A172 (cell line): Measurements from ENCODE around the gene NOS3. TPM values are rescaled to one million over a fixed set of nuclear protein-coding genes. Genes with fewer than 3 reads are reported as not detected.
"Not testable (repeated sequence)": the region's sequence is repeated elsewhere in the genome, so short reads cannot be mapped to it uniquely, and the experiment has no call there.

Experiments
- DNase-seq: peaks from one replicate; pipeline ENCODE4 v3.0.0-alpha.2; 2015; ENCODE audit warnings: low spot score
- total RNA-seq: library from RNA; depleted of rRNA; stranded (reverse); fragments of >200 nt; shearing (Covaris generic); gene quantifications from 2 replicates; pipeline ENCODE4 v1.2.3, GENCODE V29; 2014

NOS3 gene
- total RNA-seq, 1 experiment from 2014 or later: 0.74 TPM

DNA sequence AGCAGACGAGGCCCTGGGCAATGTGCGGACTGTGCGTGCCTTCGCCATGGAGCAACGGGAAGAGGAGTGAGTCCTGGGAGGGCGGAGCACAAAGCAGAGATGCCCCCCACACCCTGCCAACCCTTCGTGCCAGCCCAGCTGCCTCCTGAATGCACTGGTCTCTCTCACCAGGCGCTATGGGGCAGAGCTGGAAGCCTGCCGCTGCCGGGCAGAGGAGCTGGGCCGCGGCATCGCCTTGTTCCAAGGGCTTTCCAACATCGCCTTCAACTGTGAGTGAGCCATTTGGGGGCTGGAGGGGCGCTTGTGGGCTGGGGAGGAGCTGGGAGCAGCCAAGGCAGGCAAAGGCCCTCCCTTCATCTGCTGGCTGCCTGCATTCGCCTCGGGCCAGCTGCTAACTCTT, 45.1 kb downstream of the NOS3 start:
- no peak for DNase-seq

DNA sequence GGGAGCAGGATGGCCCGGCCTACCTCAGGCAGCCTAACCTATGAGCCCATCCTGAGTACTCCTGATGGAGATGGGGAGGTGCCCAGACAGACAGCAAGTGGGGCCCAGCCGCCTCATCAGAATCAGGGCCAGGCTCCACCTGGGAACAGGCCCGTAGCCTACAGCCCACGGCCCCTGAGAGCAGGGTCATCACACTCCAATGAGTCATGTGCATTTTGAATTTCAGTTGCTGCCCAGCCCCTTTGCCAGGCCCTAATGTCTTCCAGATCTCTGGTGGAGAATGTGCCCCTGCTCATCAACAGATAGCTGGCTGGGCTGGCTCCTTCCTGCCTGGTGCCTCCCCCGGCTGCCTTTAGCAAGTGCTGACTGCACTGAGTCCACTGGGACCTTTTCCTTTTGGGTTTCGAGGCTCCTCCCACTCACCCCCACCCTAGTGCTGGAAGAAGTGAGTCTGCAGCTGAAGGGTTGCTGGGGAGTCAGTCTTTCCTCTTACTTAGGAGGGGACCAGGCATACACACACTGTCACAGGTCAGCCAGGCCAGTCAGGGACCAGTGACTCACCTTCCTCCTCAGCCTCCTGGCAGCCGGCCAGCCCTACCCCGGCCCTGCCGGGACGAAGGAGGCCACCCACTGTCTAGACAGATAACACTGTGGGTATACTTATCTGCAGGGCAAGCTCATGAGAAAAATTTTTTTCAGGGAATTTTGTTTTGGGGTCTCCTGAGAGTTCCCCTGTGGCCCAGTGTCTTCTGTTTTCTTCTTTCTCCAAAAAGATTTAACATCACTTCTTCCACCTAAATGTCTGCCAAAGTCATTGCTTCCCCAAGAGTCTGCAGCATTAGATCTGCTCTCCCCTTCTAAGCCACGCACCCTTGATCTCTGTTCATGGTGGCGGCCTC, 48.4 kb downstream of the NOS3 start:
- peak; percentile 99 for DNase-seq

DNA sequence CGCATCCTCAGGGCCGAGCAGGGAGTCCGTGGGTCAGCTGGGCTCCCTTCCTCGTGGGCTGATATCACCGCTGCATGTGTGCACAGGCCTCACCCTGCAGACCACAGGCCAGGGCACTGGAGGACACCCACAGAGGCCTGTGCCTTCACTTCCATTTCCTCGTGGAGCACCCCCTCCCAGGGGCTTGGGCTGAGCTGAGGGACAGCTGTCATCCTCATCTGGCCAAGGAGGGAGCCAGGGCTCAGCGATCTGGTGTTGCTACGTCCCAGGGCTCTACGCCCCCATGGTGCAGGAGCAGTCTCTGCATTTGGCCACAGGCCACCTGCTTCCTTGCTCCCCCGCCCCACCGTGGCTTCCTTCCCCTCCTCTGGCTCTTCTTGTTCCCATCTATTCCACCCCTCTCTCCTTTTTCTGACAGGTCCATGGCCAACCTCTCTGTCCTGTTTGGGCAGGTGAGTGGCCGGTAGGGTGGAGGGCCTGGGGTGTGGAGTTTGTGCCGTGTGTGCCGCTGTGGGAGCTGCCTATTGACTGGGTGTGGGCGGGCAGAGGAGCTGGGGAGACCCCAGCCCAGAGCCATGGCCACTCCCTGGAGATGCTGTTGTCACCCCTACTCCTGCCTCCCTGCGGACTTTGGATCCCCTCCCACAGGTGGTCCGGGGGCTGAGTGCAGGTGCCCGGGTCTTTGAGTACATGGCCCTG, 49.2 kb downstream of the NOS3 start:
- no peak for DNase-seq

DNA sequence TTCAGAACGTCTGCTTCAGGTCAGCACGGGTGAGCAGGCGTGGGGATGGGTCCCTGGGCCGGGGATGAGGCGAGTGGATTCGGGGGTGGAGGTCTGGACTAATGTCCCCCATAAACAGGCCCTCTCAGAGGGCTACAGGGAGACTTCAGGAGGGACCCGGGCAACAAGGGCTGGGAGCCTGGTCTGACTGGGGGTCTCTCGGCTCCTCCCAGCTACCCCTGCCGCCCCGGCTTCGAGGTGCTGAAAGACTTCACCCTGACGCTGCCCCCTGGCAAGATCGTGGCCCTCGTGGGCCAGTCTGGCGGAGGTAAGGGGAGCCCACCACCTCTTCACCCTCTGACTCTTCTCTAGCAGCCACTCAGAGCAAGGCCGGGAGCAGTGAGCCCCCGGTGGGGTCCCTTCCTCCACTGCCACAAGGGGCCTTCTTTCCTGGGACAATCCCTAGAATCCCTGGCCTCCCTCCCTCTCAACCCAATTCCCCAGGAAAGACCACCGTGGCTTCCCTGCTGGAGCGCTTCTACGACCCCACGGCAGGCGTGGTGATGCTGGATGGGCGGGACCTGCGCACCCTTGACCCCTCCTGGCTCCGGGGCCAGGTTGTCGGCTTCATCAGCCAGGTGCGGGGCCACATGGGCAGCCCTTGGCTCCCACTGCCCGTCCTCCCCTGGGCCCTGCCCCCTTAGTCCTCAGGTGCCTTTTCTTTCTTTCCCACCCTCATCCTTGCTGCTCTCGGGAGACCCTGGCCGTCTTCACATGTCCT, 50.0 kb downstream of the NOS3 start:
- no peak for DNase-seq

DNA sequence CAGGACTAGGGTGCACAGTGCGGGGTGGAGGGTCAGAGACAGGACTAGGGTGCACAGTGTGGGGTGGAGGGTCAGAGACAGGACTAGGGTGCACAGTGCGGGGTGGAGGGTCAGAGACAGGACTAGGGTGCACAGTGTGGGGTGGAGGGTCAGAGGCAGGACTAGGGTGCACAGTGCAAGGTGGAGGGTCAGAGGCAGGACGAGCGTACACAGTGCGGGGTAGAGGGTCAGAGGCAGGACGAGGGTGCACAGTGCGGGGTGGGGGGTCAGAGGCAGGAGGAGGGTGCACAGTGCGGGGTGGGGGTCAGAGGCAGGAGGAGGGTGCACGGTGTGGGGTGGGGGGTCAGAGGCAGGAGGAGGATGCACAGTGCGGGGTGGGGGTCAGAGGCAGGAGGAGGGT, 52.6 kb downstream of the NOS3 start:
- not testable (repeated sequence) for DNase-seq

DNA sequence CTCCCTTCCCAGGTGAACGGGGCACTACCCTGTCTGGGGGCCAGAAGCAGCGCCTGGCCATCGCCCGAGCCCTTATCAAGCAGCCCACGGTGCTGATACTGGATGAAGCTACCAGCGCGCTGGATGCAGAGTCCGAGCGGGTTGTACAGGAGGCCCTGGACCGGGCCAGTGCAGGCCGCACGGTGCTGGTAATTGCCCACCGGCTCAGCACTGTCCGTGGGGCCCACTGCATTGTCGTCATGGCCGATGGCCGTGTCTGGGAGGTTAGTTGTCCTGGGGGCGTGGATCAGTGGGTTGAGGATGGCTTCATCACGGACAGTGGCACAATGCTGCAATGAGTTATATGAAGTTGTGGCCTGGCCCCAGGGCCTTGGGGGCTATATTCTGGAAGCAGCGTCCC, 53.1 kb downstream of the NOS3 start:
- DNase-seq: no peak

DNA sequence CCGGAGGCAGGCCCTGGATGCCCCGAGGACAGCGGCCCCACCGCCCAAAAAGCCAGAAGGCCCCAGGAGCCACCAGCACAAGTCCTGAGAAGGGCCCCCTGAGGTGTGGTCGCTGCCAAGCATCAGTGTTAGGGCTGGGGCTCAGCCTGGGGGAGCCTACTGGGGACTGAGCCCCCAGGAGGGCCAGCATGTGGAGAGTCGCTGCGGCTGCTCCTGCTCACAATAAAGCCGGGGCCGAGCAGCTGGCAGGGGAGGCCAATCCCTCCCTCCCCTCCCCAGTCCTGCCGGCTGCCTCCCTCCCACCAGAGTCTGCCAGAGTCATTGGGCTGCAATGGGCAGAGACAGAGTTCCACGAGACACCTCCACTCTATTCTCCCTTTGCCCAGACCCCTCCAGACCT, 54.4 kb downstream of the NOS3 start:
- no peak for DNase-seq

DNA sequence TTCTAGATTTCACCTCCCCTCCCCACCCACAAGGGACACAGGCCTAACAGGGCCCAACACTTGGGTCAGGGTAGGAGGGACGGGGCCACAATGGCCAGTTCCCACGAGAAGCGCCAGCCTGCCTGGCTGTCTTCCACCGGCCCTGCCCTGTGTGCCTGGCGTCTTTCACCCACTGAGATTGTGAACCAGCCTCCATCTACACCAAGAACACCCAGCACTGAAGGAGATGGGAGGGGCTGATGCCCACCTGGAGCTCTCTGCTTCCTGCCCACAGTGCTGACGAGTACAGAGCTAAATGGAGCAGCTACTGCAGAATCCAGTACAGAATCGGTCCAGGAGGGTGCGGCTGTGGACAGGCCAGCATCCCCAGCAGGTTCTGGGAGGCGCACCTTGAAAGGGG, 55.1 kb downstream of the NOS3 start:
- no peak for DNase-seq

DNA sequence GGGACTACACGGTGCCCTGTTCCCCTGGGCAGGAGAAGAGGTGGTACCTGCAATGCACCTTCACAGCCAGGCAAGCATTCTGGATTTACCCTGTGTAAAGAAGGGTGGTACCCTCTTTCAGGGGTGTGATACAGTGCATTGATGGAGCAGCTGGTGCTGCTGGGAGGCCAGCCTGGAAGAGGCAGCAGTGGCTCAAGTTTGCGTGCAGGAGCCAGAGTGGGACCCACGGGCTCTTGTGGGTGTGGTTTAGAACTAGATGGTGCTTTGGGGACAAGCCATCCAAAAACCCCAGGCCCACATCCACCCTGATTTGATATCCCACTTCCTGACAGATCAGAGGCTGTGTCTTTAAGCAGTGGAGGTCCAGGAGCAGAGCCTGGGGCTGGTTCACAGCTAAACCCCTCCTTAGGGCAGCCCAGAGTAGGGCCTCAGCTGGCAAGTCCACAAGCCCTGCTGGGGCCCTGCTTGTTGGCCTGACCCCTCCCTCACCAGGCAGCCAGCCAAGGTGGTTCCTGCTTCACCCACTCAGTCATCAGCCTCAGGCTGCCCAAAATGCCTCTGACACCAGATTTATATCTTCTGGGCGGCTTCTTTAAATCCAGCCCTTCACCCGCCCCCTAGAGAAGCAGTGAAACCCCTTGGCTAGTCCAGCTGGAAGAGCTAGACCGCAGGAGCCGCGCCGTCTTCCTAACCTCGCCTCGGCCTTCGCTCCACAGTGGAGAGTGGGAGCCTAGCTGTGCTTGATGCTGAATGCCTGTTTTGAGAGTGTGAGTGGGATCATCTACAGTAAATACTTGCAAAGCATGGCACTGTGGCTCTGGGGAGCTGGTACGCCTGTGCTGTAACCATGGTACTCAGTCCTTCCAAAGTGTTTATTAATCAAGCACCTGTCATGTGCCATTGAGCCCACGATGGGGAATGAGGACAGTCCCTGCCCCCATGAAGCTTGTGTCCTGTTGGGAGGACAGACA, 56.1 kb downstream of the NOS3 start:
- peak; percentile 87 for DNase-seq

DNA sequence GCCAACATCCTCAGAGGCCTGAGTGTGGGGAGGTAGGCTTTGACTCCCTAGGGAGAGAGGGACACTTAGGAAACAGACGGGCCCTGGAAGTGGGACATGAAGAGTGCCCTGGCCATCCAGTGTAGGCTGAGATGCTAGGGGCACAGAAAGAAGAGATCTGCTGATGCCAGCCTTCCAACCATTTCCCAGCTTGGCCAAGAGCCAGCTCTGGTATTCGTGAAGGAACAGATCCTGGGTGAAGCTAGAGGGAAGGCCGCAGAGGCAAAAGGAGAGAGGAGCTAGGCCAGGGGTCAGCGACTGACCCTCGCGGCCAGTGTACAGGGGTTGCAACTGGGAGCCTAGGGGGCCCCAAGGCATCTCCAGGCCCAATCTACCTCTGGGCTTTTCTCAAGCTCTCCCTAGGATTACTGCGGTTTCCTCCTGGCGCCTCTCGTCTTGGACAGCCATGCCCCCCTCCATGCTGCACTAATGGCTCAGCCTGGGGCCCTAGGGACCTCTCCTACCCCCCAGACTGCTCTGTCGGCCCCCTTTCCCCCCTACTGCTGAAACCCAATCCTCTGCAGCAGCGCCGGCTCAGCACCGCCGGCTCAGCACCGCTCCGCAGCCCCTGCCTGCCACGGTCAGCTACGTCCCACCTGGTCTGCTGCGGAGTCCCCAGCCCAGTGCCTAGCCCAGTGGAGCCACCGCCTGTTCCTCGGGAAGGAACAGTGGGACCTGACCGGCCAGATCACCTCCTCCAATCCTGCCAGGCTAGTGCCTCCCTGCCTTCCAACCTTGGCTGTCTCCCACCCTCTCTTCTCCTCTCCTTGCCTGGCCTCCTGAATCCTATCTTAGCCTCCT, 57.4 kb downstream of the NOS3 start, which contains the start of gene ASIC3:
ASIC3 (plus strand) TSS at position 556 of the 840 bp plus-strand sequence. CDS start 355 bp downstream, outside the sequence.
- no peak for DNase-seq

DNA sequence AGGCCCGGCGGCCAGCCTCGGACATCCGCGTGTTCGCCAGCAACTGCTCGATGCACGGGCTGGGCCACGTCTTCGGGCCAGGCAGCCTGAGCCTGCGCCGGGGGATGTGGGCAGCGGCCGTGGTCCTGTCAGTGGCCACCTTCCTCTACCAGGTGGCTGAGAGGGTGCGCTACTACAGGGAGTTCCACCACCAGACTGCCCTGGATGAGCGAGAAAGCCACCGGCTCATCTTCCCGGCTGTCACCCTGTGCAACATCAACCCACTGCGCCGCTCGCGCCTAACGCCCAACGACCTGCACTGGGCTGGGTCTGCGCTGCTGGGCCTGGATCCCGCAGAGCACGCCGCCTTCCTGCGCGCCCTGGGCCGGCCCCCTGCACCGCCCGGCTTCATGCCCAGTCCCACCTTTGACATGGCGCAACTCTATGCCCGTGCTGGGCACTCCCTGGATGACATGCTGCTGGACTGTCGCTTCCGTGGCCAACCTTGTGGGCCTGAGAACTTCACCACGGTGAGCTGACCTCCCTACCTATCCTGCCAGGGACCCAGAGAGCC, 58.2 kb downstream of the NOS3 start:
- DNase-seq: no peak

DNA sequence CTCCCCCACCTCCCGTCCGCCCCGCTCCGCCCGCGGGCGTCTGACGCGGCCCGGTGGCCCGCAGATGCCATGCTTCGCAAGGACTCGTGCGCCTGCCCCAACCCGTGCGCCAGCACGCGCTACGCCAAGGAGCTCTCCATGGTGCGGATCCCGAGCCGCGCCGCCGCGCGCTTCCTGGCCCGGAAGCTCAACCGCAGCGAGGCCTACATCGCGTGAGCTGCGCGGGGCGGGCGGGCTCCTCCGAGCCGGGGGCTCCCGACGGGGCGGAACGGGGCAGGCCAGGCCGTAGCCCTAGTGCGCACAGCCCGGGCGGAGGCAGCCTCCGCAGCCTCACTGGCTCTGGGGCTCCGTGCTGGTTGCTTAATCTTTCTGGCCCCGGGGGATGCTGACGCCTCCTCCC, 60.3 kb downstream of the NOS3 start:
- no peak for DNase-seq

DNA sequence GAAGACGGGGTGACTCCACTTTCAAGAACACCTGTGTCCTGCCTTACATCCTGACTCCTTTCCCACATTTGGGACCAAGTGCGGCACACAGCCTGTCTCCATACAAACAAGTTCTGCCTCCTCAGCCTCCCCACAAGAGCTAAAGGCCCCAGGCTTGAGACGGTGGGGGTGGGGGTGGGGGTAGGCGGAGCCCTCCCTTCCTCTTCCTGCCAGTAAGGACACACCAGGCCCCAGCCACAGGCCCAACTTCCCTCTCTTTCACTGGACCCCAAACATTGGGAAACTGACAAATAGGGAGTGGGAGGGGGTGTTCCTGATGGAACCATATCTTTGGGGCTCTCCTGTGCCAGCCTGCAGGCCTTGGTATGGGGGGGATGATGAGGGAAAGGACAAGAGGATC, 62.3 kb downstream of the NOS3 start:
- DNase-seq: no peak

DNA sequence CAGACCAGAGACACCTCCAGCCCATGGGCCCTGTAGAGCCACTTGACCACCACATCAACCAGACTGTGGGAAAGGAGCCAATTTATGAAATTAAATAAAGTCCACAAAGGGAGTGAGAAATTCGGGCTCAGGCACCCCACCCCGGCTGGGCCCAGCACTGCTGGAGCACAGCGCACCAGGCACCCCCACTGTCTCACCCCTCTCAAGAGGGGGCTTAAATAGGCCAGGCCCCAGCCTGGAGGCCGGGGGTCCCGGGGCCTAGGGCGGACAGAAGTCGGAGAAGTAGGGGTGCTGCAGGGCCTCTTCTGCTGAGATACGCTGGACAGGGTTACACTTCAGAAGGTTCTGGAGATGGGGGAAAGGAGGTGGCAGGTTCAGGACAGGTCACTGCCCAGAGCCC, 62.9 kb downstream of the NOS3 start:
- DNase-seq: no peak

DNA sequence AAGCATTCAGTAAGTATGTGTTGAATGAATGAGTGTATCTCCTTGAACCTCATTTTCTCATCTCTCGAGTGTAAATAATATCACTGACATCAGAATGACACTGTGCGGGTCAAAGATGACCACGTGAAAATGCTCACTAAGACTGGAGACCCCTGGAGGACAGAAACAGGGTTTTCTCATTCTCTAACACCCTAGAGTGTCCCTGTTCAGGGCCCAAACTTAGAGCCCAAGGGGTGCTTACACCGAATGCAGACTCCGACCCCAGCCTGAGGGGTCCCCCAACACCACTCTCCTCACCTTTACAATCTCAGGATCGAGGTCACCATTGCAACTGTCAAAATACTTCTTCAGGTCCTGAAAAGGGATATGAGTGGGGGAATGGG, 65.5 kb downstream of the NOS3 start:
- no peak for DNase-seq

DNA sequence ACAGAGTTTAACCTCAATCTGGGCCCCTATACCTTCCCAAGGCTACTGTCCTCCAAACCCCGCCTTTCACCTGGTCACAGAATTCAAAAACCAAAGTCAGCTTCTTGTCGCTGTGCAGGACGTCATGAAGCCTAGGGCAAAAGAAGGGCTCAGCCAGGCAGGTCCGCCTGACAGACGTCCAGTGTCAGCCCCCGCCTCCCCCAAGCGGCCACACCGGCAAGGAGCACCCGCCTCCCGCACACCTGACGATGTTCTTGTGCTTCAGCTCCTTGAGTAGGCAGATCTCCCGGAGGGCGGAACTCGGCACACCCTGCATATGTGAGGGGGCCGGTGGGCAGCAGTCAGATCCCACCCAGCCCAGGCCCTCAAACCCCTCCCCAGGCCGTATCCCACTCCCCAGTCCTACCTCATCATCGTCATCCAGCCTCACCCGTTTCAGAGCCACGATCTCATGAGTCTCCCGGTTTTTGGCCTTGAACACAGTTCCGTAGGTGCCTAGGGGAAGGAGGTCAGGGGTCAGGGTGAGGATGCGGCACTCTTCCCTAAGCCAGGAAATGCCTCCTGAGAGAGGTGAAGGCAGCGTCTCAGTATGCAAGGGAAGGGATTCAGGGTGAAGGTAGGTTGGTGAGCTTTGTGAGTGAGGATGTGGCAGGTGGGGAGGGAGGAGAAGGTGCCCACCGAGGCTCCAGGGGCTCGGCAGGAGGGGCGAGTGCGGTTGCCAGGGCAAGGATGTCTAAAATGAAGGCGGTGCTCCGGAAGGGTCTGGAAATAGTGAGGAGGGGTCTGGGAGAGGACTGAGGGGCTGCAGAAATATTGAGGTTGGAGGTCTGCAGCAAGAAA, 66.1 kb downstream of the NOS3 start:
- DNase-seq: no peak

DNA sequence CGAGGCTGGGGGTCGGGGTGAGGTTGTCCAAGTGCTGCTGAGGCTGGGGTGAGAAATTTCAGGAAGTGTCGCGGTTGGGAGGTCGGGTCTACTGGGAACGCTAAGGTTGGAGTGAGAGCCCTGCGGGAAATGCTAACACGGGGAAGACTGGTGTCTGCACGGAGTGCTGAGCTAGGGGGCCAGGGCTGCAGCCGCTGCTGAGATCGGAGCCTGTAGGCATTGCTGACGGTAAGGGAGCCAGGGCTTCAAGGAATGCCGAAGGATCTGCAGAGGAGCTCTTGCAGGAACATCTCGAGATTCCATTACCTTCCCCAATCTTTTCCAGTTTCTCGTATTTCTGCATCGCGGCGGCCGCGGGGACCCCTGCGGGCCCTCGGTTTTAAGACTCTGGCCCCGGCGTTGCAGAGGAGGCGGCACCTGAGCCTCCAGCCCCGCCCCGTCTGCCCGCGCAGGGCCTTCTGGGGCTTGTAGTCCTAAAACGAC, 66.7 kb downstream of the NOS3 start, which contains the start of gene CDK5:
CDK5 (minus strand) TSS at position 392 of the 483 bp plus-strand sequence; CDS start at position 343, 49 bp downstream.
- DNase-seq: no peak

DNA sequence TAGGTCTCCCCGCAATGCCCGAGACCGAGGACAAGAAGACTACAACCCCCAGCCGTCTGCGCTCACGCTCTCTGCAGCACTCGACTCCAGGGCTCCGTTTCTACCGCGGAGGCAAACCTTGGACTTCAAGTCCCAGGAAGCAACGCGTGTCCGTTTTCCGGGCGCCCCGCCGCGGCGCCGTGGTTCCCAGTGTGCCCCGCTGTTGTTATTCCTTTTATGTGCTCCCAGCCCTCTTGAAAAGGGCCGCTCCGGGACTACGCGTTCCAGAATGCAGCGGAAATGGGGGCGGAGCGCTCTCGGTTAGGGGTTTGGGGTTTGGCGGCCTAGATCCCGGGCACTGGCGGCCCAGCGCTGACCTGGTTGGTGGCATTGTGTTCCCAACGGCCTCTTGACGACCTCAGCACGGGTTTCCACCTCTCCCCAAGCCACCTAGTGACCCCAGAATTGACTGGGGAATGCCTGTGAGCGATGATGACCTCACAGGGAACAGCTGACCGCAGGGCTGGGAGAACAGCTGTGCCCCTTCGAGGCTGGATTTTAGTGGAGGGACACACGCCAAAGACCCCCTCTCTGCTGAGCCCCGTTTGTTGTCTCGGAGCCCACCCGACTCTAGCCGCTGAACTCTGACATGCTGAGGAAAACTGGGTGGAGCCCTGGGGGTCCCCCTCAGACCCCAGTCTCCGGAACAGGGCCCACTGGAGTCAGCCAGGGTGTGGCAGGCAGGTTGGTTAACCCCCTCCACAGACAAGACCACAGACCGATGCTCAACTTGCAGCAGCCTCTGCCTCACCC, 67.4 kb downstream of the NOS3 start:
- DNase-seq: peak; percentile 98
